Liver (tissue), 3 donors: ENCODE results near the gene NLK.

Experiments used
- EGR1 ChIP-seq, 2 donors: IDR thresholded peaks; 2 replicates each; pipeline ENCODE4 v1.6.1; 2016 to 2018; ENCODE audit warnings: antibody characterized with exemption in 2 of 2, low read depth in 2 of 2
- GABPA ChIP-seq, 2 donors: IDR thresholded peaks in 1 of 2; conservative IDR thresholded peaks in 1 of 2; 2 replicates each; pipeline ENCODE4 v1.6.1; 2016; ENCODE audit warnings: antibody characterized with exemption in 2 of 2, mild to moderate bottlenecking in 1 of 2, moderate library complexity in 1 of 2
- JUND ChIP-seq, 2 donors: IDR thresholded peaks; 2 replicates each; pipeline ENCODE4 v1.6.1; 2016; ENCODE audit warnings: antibody characterized with exemption in 2 of 2
- REST ChIP-seq: IDR thresholded peaks from 2 replicates; pipeline ENCODE4 v1.6.1; 2016; ENCODE audit warnings: antibody characterized with exemption, mild to moderate bottlenecking
- SP1 ChIP-seq: IDR thresholded peaks from 2 replicates; pipeline ENCODE4 v1.6.1; 2018; ENCODE audit warnings: antibody characterized with exemption, mild to moderate bottlenecking
- TAF1 ChIP-seq: conservative IDR thresholded peaks from 2 replicates; pipeline ENCODE4 v1.6.1; 2016; ENCODE audit warnings: antibody characterized with exemption, mild to moderate bottlenecking
- YY1 ChIP-seq: IDR thresholded peaks from 2 replicates; pipeline ENCODE4 v1.6.1; 2016; ENCODE audit warnings: antibody characterized with exemption, mild to moderate bottlenecking
- ZBTB33 ChIP-seq: IDR thresholded peaks from 2 replicates; pipeline ENCODE4 v1.6.1; 2016; ENCODE audit warnings: antibody characterized with exemption
- TF ChIP-seq, protein P1 (sequence below): fragments of 150-350 bp; IDR thresholded peaks from 2 replicates; pipeline ENCODE4 v1.5.1; 2017; ENCODE audit warnings: improper control_type of control experiment, low read depth, low read length; ENCODE audit not compliant: missing input control
- TF ChIP-seq, protein P2 (sequence below): IDR thresholded peaks from 2 replicates; pipeline ENCODE4 v1.6.1; 2016; ENCODE audit warnings: antibody characterized with exemption
- TF ChIP-seq, protein P3 (sequence below): IDR thresholded peaks from 2 replicates; pipeline ENCODE4 v1.6.1; 2016; ENCODE audit warnings: antibody characterized with exemption
- donor health status: healthy.
- donor health status: healthy.

DNA sequence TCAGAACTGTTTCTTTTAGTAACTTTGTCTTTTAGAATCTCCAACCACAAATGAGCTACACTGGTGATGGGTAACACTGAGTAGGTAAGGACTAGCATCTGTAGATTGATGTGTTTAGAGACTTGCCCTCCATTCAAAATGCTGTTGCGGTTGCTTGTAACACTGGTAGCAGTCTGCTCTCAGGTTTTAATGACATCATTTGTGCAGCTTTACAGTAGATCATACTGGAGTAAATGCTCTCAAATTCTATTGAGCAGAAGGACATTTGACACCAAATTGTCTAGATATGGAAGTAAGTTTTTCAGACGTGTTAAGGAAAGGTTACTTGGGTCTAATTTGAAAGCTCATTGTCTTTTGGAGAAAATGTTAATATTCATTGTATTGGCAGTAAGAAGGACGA is 98.8 kb downstream of the NLK start:
- no peak for TF ChIP-seq TAF1
- TF ChIP-seq, protein P1, sequence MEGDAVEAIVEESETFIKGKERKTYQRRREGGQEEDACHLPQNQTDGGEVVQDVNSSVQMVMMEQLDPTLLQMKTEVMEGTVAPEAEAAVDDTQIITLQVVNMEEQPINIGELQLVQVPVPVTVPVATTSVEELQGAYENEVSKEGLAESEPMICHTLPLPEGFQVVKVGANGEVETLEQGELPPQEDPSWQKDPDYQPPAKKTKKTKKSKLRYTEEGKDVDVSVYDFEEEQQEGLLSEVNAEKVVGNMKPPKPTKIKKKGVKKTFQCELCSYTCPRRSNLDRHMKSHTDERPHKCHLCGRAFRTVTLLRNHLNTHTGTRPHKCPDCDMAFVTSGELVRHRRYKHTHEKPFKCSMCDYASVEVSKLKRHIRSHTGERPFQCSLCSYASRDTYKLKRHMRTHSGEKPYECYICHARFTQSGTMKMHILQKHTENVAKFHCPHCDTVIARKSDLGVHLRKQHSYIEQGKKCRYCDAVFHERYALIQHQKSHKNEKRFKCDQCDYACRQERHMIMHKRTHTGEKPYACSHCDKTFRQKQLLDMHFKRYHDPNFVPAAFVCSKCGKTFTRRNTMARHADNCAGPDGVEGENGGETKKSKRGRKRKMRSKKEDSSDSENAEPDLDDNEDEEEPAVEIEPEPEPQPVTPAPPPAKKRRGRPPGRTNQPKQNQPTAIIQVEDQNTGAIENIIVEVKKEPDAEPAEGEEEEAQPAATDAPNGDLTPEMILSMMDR, result no peak
- TF ChIP-seq REST, result no peak
- no peak for TF ChIP-seq GABPA (IDR thresholded peaks at IDR 0.05 in 1 of 2, conservative IDR thresholded peaks at IDR 0.05 in 1 of 2)
- TF ChIP-seq, protein P2, sequence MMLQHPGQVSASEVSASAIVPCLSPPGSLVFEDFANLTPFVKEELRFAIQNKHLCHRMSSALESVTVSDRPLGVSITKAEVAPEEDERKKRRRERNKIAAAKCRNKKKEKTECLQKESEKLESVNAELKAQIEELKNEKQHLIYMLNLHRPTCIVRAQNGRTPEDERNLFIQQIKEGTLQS, result no peak
- no peak for TF ChIP-seq JUND (IDR thresholded peaks at IDR 0.05)
- no peak for TF ChIP-seq SP1
- TF ChIP-seq, protein P3, sequence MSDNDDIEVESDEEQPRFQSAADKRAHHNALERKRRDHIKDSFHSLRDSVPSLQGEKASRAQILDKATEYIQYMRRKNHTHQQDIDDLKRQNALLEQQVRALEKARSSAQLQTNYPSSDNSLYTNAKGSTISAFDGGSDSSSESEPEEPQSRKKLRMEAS, result no peak
- no peak for TF ChIP-seq YY1
- TF ChIP-seq EGR1 (IDR thresholded peaks at IDR 0.05; ENCODE audit: low read depth in 2 of 2), result no peak
- TF ChIP-seq ZBTB33, result no peak
